Measurements from ENCODE around the gene SCRN1.
"Not testable (repeated sequence)": the region's sequence is repeated elsewhere in the genome, so short reads cannot be mapped to it uniquely, and the experiment has no call there.

SCRN1 gene

GRCh38 chr7:29900745-29901144, 88.9 kb downstream of the SCRN1 start:
- peaks cover 12% of the 10 kb centered on the region for H3K9me3 Mint-ChIP-seq
- no peak overlapping the region for H3K4me3 Mint-ChIP-seq
- H3K36me3 Mint-ChIP-seq: peaks cover 5% of the 10 kb centered on the region
- H3K27me3 Mint-ChIP-seq: peaks cover 10% of the 10 kb centered on the region
- H3K4me1 Mint-ChIP-seq: no peaks in the 10 kb centered on the region
- no peak overlapping the region for H3K27ac Mint-ChIP-seq

DNA sequence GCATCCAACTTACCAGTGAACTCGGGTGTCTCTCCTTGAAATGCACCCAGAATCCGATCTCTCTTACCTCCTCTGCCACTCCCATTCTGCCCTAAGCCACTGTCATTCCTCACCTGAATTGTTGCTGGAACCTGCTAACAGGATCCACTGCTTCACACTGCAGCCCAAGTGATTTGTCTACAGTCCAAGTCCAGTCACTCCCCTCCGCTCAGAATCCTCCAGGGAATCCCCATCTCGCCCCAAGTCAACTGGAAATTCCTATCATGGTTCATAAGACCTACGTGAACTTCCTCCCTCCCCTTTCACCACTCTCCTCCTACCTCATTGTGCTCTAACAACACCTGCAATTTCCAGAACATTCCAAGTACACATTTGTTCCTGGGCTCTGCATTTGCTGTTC, 91.3 kb downstream of the SCRN1 start:
- no peaks in the 10 kb centered on the region for H3K4me1 Mint-ChIP-seq
- no peak overlapping the region for H3K4me3 Mint-ChIP-seq
- H3K27me3 Mint-ChIP-seq: peaks cover 6% of the 10 kb centered on the region
- H3K36me3 Mint-ChIP-seq: no peaks in the 10 kb centered on the region
- no peak overlapping the region for H3K27ac Mint-ChIP-seq
- H3K9me3 Mint-ChIP-seq: no peaks in the 10 kb centered on the region

DNA sequence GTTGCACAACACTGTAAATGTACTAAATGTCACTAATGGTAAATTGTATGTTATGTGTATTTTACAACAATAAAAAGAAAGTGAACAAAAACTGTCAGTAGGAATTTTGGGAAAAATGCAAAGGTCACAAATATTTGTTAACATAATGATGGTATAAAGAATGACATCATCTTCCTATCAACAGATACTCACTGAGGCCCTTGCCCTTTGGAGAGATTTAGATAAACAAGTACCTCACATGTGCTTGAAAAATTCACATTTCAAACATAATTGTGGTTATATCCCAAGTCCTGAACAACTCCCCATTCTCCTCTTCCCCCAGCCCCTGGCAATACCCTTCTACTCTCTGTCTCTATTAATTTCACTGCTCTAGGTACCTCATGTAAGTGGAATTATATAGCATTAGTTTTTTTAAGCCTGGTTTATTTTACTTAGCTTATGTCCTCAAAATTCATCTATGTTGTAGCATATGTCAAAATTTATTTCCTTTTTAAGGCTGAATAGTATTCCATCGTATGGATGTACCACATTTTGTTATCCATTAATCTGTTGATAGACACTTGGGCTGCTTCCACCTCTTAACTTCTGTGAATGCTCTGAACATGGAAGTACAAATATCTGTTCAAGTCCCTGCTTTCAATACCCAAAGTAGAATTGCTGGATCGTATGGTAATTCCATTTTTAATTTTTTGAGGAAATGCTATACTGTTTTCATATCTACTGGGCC, 92.8 kb downstream of the SCRN1 start:
- H3K27me3 Mint-ChIP-seq: peaks cover 6% of the 10 kb centered on the region
- no peaks in the 10 kb centered on the region for H3K36me3 Mint-ChIP-seq
- H3K4me3 Mint-ChIP-seq: no peak overlapping the region
- no peaks in the 10 kb centered on the region for H3K4me1 Mint-ChIP-seq
- H3K27ac Mint-ChIP-seq: no peak overlapping the region
- no peaks in the 10 kb centered on the region for H3K9me3 Mint-ChIP-seq

DNA sequence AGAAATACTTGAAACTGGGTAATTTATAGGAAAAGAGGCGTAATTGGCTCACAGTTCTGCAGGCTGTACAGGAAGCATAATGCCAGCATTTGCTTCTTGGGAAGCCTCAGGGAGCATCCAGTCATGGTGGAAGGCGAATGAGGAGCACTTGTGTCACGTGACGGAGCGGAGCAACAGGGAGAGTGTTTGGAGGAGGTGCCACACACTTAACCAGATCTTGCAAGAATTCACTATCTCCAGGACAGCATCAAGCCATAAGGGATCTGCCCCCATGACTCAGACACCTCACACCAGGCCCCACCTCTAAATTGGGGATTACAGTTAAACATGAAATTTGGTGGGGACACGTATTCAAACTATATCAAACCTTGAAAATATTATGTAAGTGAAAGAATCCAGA, 94.0 kb downstream of the SCRN1 start:
- no peak overlapping the region for H3K4me3 Mint-ChIP-seq
- H3K27ac Mint-ChIP-seq: no peak overlapping the region
- no peaks in the 10 kb centered on the region for H3K9me3 Mint-ChIP-seq
- H3K36me3 Mint-ChIP-seq: no peaks in the 10 kb centered on the region
- no peaks in the 10 kb centered on the region for H3K4me1 Mint-ChIP-seq
- peaks cover 6% of the 10 kb centered on the region for H3K27me3 Mint-ChIP-seq

DNA sequence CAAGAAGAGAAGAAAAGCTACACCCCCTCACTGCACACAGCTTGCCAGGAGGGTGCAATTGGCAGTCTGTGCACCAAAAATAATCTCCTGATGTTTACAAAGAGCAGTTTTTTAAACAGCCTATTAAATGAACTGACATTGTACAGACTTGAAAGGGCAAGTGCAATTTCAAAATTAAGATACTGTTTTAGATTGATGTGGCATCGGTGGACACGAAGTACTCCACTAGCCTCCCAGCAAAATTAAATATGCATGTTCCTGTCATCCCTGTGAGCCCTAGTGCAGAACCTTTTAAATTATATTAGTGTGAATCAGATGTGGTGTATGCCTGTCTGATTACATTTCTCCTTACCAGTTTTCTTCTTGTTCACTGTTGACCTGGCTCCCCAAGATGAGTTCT, 95.3 kb downstream of the SCRN1 start:
- Mint-ChIP-seq H3K4me3 (no peak overlapping the region), H3K36me3 (no peaks in the 10 kb centered on the region), H3K9me3 (no peaks in the 10 kb centered on the region), H3K27me3 (peaks cover 6% of the 10 kb centered on the region), H3K27ac (no peak overlapping the region), H3K4me1 (no peaks in the 10 kb centered on the region)

GRCh38 chr7:29893351-29893965, 96.1 kb downstream of the SCRN1 start:
- no peaks in the 10 kb centered on the region for H3K9me3 Mint-ChIP-seq
- no peak overlapping the region for H3K27ac Mint-ChIP-seq
- H3K4me3 Mint-ChIP-seq: no peak overlapping the region
- peaks cover 6% of the 10 kb centered on the region for H3K27me3 Mint-ChIP-seq
- H3K4me1 Mint-ChIP-seq: no peaks in the 10 kb centered on the region
- H3K36me3 Mint-ChIP-seq: no peaks in the 10 kb centered on the region

GRCh38 chr7:29892231-29892630, 97.4 kb downstream of the SCRN1 start:
- Mint-ChIP-seq H3K27me3 (peaks cover 1% of the 10 kb centered on the region), H3K27ac (no peak overlapping the region), H3K4me3 (no peak overlapping the region), H3K9me3 (no peaks in the 10 kb centered on the region), H3K4me1 (no peaks in the 10 kb centered on the region), H3K36me3 (no peaks in the 10 kb centered on the region)

- Mint-ChIP-seq H3K36me3 (no peaks in the 10 kb centered on the region), H3K9me3 (no peaks in the 10 kb centered on the region), H3K4me1 (no peaks in the 10 kb centered on the region), H3K4me3 (no peak overlapping the region), H3K27me3 (no peaks in the 10 kb centered on the region), H3K27ac (no peak overlapping the region)
Observed at GRCh38 chr7:29891766-29892165, 97.8 kb downstream of the SCRN1 start.

DNA sequence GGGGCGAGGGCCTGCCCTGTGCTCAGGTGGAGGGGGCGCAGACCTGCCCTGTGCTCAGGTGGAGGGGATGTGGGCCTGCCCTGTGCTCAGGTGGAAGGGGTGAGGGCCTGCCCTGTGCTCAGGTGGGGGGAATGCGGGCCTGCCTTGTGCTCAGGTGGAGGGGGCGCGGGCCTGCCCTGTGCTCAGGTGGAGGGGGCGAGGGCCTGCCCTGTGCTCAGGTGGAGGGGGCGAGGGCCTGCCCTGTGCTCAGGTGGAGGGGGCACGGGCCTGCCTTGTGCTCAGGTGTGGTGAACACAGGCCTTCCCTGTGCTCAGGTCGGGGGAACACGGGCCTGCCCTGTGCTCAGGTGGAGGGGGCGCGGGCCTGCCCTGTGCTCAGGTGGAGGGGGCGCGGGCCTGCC, 98.8 kb downstream of the SCRN1 start:
- H3K27me3 Mint-ChIP-seq, H3K36me3 Mint-ChIP-seq, H3K4me3 Mint-ChIP-seq, H3K9me3 Mint-ChIP-seq, H3K4me1 Mint-ChIP-seq, H3K27ac Mint-ChIP-seq: not testable (repeated sequence)

DNA sequence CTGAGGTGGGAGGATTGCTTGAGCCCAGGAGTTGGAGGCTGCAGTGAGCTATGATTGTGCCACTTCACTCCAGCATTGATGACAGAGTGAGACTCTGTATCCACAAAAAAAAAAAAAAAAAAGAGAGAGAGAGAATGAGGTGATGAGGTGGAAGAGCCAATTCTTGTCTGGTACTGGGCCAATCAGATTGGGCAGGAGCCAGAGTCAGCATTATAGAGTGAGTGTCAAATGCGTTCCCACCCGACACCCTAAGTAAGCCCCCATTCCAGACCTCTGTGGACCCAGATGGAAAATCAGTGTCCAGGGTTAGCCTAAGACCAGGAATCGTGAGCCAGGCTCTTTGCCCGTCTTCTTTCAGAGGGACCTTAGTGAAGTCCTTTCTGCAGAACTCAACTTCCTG, 99.3 kb downstream of the SCRN1 start:
- Mint-ChIP-seq H3K4me3 (no peak overlapping the region), H3K36me3 (no peaks in the 10 kb centered on the region), H3K4me1 (peaks cover under 1% of the 10 kb centered on the region), H3K27me3 (no peaks in the 10 kb centered on the region), H3K9me3 (no peaks in the 10 kb centered on the region), H3K27ac (no peak overlapping the region)

DNA sequence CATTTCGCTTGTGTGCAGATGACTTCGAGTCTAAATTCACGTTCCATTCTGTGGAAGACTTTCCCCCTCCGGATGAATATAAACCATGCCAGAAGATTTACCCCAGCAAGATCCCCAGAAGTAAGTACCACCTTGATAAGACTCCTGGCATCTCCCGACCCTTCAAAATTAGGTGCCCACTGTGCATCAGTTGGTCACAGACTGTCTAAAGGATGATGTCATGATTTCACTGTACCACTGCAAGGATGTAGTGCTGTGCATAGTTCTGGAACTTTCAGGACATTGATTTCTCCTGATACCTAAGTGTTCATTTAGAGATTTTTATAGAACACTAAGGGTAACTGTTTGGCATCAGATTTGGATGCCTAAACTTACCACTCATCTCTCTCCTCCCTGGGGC, 100.3 kb downstream of the SCRN1 start:
- no peaks in the 10 kb centered on the region for H3K36me3 Mint-ChIP-seq
- peaks cover 2% of the 10 kb centered on the region for H3K27me3 Mint-ChIP-seq
- no peaks in the 10 kb centered on the region for H3K9me3 Mint-ChIP-seq
- H3K27ac Mint-ChIP-seq: no peak overlapping the region
- H3K4me3 Mint-ChIP-seq: no peak overlapping the region
- peaks cover 8% of the 10 kb centered on the region for H3K4me1 Mint-ChIP-seq

DNA sequence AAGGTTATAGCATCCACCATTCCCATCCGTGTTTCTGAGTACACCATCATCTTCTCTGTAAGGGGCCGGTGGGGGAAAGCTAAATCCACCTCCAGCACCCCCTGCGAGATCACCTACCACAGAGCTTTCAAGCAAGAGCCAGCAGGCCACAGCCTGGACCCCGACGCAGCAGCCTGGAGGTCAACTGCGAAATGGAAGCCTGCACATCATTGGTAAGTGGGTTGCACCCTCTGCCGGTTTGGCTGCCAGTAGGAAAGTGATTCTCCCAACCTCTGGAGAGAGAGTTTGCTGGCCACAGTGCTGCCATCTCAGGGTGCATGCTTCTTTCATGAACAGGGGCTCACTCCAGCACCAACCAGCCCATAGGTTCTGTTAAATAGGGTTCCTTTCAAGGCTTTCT, 101.6 kb downstream of the SCRN1 start:
- H3K36me3 Mint-ChIP-seq: no peaks in the 10 kb centered on the region
- H3K4me1 Mint-ChIP-seq: peaks cover 14% of the 10 kb centered on the region
- no peak overlapping the region for H3K4me3 Mint-ChIP-seq
- H3K9me3 Mint-ChIP-seq: no peaks in the 10 kb centered on the region
- no peak overlapping the region for H3K27ac Mint-ChIP-seq
- peaks cover 5% of the 10 kb centered on the region for H3K27me3 Mint-ChIP-seq

DNA sequence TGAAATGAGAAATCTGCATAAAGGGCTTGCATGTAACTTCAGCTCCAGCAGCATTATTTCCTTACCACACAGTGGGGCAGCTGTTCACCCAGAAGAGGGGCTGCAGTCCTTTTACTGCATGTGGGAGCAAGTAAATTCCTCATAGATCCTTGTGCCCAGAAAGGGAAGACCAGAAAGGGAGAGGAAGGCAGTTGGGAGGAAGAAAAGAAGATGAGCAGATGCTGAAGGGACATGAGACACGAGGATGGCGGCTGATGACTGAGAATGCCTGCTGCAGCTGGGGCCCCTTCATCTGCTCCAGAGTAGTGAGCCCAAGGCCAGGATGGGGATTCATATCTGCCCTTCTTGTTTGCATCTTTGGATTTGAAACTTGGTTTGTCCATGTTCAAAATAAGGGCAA, 102.8 kb downstream of the SCRN1 start:
- Mint-ChIP-seq H3K9me3 (no peaks in the 10 kb centered on the region), H3K4me1 (peaks cover 19% of the 10 kb centered on the region), H3K27me3 (peaks cover 9% of the 10 kb centered on the region), H3K27ac (no peak overlapping the region), H3K36me3 (no peaks in the 10 kb centered on the region), H3K4me3 (no peak overlapping the region)

GRCh38 chr7:29885626-29886025, 104.0 kb downstream of the SCRN1 start:
- no peaks in the 10 kb centered on the region for H3K9me3 Mint-ChIP-seq
- H3K27ac Mint-ChIP-seq: no peak overlapping the region

GRCh38 chr7:29884399-29885272, 105.0 kb downstream of the SCRN1 start:
- Mint-ChIP-seq H3K27me3 (peaks cover 9% of the 10 kb centered on the region), H3K4me1 (peaks cover 19% of the 10 kb centered on the region), H3K27ac (no peak overlapping the region), H3K9me3 (no peaks in the 10 kb centered on the region), H3K4me3 (peak overlapping the region; percentile 42), H3K36me3 (no peaks in the 10 kb centered on the region)

More at GRCh38 chr7:29885626-29886025, 104.0 kb downstream of the SCRN1 start:
- no peaks in the 10 kb centered on the region for H3K36me3 Mint-ChIP-seq
- H3K4me1 Mint-ChIP-seq: peaks cover 19% of the 10 kb centered on the region
- no peak overlapping the region for H3K4me3 Mint-ChIP-seq
- peaks cover 9% of the 10 kb centered on the region for H3K27me3 Mint-ChIP-seq

Data from activated naive CD4-positive, alpha-beta T cell treated with anti-CD3 and anti-CD28 coated beads, Interleukin-2, amount 50 U/mL, for 24 hours (primary cell).